ENCODE measurements around the gene TWIST1.

The TWIST1 gene

DNA sequence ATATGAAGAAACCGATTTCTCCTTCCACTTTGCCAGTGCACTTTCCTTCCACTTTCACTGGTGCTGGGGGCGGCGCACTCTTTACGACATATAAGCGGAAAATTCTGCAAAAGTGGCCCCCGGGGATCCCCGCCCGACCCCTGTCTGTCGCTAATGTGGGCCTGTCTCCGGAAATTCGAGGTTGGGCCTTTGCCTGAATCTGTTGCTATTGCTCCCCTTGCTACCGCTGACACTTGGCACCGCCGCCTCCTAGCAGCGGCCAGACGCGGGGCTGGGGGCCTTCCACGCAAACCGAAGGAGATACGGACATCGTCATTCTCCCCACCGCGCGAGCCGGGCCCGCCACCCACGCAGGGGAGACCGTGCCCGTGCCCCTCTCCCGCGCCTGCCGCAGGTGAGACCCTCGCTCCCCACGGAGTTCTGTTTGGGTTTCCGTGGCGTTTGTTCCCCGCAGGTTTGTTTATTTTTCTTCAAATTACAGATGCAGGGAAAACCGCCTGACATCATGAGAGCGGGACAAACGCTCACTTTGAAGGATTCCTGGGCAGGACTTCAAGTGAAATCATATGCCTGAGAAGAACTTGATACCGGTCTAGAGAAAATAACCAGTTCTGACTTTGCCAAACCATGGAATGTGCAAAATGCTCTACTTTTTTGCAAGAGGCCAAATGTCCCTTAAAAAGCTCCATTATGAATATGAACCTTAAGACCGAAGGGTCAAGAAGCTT is 5.0 kb downstream of the TWIST1 start:
- TF ChIP-seq, protein P1, sequence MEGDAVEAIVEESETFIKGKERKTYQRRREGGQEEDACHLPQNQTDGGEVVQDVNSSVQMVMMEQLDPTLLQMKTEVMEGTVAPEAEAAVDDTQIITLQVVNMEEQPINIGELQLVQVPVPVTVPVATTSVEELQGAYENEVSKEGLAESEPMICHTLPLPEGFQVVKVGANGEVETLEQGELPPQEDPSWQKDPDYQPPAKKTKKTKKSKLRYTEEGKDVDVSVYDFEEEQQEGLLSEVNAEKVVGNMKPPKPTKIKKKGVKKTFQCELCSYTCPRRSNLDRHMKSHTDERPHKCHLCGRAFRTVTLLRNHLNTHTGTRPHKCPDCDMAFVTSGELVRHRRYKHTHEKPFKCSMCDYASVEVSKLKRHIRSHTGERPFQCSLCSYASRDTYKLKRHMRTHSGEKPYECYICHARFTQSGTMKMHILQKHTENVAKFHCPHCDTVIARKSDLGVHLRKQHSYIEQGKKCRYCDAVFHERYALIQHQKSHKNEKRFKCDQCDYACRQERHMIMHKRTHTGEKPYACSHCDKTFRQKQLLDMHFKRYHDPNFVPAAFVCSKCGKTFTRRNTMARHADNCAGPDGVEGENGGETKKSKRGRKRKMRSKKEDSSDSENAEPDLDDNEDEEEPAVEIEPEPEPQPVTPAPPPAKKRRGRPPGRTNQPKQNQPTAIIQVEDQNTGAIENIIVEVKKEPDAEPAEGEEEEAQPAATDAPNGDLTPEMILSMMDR (IDR thresholded peaks at IDR 0.05; ENCODE audit: insufficient read depth, missing control alignments): no peak
- DNase-seq (ENCODE audit: insufficient read length, low spot score) (no peak), FAIRE-seq (no peak)

DNA sequence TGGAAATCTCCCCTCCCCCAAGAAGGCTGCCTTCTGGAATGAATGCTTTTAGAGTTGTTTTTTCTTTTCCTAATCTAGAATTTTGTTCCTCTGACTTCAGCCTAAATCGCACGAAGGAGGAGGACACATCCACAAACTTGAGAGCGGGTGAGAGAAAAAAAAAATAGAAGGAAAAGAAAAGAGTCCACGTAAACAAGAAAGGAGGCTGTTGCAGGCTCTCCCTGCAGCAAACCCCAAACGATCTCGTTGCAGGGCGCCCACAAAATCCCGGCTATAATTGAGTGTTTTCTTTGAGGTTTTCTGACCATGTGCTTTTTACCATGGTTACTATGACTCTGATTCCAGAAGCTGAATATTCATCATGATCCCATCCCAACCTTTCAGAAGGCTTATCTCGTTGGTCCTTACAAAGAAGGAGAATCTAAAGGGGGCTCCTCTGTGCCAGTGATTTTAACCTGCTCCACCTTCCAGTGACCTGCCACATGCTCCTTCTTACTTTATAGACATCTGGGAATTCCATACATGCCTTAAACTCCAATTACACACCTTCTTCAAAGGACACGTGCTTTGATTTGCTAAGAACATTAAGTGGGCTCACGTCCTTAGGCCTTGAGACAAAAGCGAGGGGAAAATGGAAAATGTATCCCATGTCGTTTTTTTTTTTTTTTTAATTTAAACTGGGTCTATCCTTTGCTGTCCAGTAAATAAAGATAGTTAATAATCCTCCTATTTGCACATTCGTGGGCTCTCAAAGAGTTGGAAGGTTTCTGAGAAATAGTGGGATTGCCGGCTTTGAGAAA is 5.8 kb downstream of the TWIST1 start:
- FAIRE-seq: no peak
- DNase-seq (ENCODE audit: insufficient read length, low spot score): no peak
- TF ChIP-seq, protein P1 (IDR thresholded peaks at IDR 0.05; ENCODE audit: insufficient read depth, missing control alignments): no peak

DNA sequence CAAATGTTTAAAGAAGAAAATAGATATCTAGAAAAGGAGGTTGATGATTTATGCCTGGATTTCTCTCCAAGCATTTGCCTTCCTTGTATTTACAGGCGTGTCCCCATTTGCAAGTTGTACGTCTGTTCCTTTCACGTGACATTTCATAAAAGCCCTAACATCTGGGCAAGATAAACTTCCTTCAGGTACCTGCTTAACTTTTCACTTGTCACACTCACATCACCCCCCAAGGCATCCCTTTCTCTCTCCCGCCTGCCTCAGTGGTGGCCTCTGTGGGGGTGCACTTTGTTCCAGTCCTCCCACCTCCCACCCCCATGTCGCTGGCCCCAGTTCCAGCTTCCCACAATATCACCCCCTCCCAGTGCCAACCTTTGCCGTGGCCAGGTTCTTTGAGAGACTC is 6.7 kb downstream of the TWIST1 start:
- TF ChIP-seq, protein P1 (IDR thresholded peaks at IDR 0.05; ENCODE audit: insufficient read depth, missing control alignments): no peak
- FAIRE-seq (no peak), DNase-seq (ENCODE audit: insufficient read length, low spot score) (no peak)

DNA sequence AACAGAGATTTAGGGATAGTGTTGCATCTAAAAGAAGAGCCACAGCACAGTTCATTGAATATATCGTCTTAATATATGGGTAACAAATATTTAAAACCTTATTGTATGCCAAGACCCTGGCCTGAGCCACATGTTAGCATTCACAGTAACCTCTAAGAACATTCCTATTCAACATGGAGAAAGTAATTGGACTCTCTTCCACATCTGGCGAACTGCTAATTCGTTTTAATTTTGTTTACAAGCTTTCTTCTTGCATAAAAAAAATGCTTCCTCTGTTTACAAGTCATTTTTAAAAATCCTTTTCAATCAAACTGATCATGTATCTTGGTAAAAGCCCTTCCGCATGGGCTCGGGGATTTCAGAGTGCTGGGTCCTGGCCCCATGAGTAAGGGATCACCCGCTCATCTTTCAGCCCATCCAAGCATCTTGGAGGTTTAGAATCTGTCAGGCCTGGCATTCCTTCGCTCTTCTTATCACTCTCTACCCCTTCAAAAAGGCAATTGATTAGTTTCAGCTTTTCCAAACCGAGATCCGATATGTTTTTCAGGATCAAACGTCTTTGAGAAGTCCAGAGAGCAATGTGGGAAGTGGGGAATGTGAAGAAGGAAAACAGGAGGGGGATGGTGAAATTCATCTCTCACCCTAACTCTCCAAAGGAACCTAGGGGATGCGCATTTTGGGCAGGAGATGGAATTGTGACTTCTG is 7.3 kb downstream of the TWIST1 start:
- no peak for DNase-seq (ENCODE audit: insufficient read length, low spot score)
- no peak for FAIRE-seq
- TF ChIP-seq, protein P1 (IDR thresholded peaks at IDR 0.05; ENCODE audit: insufficient read depth, missing control alignments): no peak

DNA sequence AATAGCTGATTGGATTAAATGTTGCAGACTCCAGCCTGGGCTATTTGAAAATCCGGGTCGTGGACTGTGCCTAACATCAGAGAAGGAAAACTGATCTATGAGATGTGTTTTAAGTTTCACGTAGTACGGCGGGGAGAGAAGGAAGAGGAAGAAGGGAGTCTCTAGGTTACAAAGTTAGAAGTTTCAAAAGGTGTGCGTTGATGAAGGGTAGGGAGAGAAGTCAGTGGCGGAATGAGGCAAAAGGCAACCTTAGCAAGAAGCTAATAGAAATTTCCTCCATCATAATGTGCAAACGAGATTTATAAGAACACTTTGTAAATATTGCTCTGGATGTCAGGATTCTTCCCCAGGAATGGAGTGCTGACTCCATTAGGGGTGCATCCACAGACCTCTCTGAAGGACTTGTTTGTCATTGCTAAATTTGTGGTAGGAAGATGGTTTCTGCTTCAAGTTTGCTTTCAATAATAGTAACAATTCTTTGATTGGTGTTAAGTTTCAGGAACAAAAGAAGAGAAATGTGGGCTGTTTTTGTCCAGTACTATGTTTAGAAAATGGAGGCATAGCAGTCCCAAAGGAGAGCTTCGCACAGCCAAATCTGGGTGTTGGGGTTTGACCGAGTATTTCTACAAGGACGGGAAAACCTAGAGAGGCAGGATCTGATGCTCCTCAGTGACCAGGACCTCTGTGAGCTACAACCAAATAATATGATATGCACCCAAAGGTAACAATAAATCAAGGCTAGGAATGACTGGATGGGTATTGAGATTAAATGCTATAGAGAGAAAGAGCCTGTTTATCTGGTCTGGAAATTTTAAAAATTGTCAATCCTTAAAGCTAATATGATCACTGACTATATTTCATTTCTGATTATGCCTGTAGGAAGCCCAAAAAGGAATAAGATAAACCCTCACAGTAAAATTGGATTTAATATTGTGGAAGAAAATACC is 8.2 kb downstream of the TWIST1 start:
- no peak for FAIRE-seq

More for the DNA sequence above, 8.2 kb downstream of the TWIST1 start:
- no peak for DNase-seq (ENCODE audit: insufficient read length, low spot score)
- TF ChIP-seq, protein P1 (IDR thresholded peaks at IDR 0.05; ENCODE audit: insufficient read depth, missing control alignments): no peak

All from D721Med (cell line).